Sigmoid colon (tissue), 4 donors: Measurements from ENCODE around the gene HELZ2.

Experiments used
- EP300 ChIP-seq, 4 donors: sonication (generic); formaldehyde crosslinking; IDR thresholded peaks; one replicate each; pipeline ENCODE4 v1.6.1; 2017; ENCODE audit warnings: antibody characterized with exemption in 4 of 4
- POLR2A ChIP-seq, 2 donors: fragments of 450-650 bp; IDR thresholded peaks; one replicate each; pipeline ENCODE4 v1.6.1; 2016; ENCODE audit warnings: antibody characterized with exemption in 2 of 2, mild to moderate bottlenecking in 2 of 2, moderate library complexity in 2 of 2
- POLR2AphosphoS5 ChIP-seq, 4 donors: sonication (generic); formaldehyde crosslinking; IDR thresholded peaks; one replicate each; pipeline ENCODE4 v1.6.1; 2017; ENCODE audit warnings: antibody characterized with exemption in 4 of 4
- TF ChIP-seq, protein P1 (sequence below), 4 experiments: fragments of 450-650 bp in 3 of 4; fragments of 200-600 bp in 1 of 4; IDR thresholded peaks; one replicate each; pipeline ENCODE4 v1.5.1; 2016 to 2019; ENCODE audit warnings: antibody characterized with exemption in 4 of 4, mild to moderate bottlenecking in 3 of 4, moderate library complexity in 2 of 4

DNA sequence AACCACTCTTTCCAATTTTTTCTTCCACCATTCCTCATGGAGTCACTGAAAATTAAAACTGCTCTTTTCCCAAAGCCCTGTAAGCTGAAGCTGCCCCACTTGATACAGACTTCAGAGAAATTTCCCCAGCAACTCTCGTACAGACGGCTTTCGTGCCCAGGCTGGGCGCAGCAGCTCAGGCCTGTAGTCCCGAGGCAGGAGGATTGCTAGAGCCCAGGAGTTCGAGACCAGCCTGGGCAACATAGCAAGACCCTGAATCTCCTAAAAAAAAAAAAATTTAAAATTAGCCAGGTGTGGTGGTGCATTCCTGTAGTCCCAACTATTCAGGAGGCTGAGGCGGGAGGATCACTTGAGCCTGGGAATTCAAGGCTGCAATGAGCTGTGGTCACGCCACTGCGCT lies 46.9 kb downstream of the HELZ2 start:
- TF ChIP-seq, protein P1, sequence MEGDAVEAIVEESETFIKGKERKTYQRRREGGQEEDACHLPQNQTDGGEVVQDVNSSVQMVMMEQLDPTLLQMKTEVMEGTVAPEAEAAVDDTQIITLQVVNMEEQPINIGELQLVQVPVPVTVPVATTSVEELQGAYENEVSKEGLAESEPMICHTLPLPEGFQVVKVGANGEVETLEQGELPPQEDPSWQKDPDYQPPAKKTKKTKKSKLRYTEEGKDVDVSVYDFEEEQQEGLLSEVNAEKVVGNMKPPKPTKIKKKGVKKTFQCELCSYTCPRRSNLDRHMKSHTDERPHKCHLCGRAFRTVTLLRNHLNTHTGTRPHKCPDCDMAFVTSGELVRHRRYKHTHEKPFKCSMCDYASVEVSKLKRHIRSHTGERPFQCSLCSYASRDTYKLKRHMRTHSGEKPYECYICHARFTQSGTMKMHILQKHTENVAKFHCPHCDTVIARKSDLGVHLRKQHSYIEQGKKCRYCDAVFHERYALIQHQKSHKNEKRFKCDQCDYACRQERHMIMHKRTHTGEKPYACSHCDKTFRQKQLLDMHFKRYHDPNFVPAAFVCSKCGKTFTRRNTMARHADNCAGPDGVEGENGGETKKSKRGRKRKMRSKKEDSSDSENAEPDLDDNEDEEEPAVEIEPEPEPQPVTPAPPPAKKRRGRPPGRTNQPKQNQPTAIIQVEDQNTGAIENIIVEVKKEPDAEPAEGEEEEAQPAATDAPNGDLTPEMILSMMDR (IDR thresholded peaks at IDR 0.05), result no peak
- no peak for TF ChIP-seq POLR2A (IDR thresholded peaks at IDR 0.05)
- TF ChIP-seq POLR2AphosphoS5 (IDR thresholded peaks at IDR 0.05), result no peak
- no peak for TF ChIP-seq EP300 (IDR thresholded peaks at IDR 0.05)
